GM12801 (cell line): ENCODE results near the gene EPHB2.

Experiments used
- CTCF ChIP-seq: IDR thresholded peaks from one replicate; pipeline ENCODE4 v1.5.1; 2011; ENCODE audit warnings: control low read depth; ENCODE audit not compliant: insufficient read length; ENCODE audit errors: extremely low read depth

Gene EPHB2

GRCh38 chr1:22893292-22893691 lies 182.7 kb downstream of the EPHB2 start:
- TF ChIP-seq CTCF = no peak

GRCh38 chr1:22895357-22895756 lies 184.7 kb downstream of the EPHB2 start:
- no peak for TF ChIP-seq CTCF

- TF ChIP-seq CTCF = no peak
Measured at GRCh38 chr1:22896184-22896583, 185.5 kb downstream of the EPHB2 start.

- TF ChIP-seq CTCF = no peak
Measured at GRCh38 chr1:22900451-22900850, 189.8 kb downstream of the EPHB2 start.

GRCh38 chr1:22903113-22903512 lies 192.5 kb downstream of the EPHB2 start:
- no peak for TF ChIP-seq CTCF

- no peak for TF ChIP-seq CTCF
Measured at GRCh38 chr1:22906968-22907367, 196.3 kb downstream of the EPHB2 start.

GRCh38 chr1:22907528-22907927 lies 196.9 kb downstream of the EPHB2 start:
- no peak for TF ChIP-seq CTCF
